Measurements from ENCODE around the gene PTPN12. TPM values are rescaled to one million over a fixed set of nuclear protein-coding genes. Genes with fewer than 3 reads are reported as not detected.
A peak's percentile ranks its signal among the peaks of the same experiment; 100 is the strongest.

PTPN12 gene
- total and polyA plus RNA-seq, 2 of the 4 experiments (the other 2 are of a cell fraction) = 24.7 to 31.0 TPM

DNA sequence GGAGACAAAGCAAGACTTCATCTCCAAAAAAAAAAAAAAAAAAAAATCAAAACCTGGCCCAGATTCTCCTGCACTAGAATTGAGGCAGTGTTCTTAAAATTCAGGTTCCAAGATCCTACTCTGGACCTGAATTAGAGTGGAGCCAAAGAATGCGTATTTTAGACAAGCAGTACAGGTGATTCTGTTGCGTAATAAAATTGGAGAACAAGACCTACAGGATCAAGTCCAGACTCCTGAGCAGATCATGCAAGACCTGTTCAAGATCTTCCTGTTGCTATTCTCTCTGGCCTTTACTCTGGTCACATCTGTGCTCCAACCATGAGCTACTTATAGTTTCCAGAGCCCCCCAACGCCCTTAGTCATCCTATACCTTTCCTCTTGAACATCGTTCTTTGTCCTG, 107.7 kb downstream of the PTPN12 start:
- H3K9me1 ChIP-seq (ENCODE audit: insufficient read depth, low read length) = no peaks in the 10 kb centered on the region
- no peak overlapping the region for H2AK9ac ChIP-seq (replicated peaks; ENCODE audit: low read depth, low read length, poor library complexity)
- H3K18ac ChIP-seq (ENCODE audit: low read depth, low read length) = no peak overlapping the region
- H3K14ac ChIP-seq (replicated peaks; ENCODE audit: low read depth, low read length) = no peak overlapping the region
- BruUV-seq (replicated peaks) = no TSS peak
- no peak overlapping the region for H2AK5ac ChIP-seq (ENCODE audit: low read depth, low read length)
- H3K27ac ChIP-seq (ENCODE audit: insufficient read depth, low read length) = no peak overlapping the region
- TF ChIP-seq CEBPB (IDR thresholded peaks at IDR 0.05; ENCODE audit: low read depth, low read length) (peak; percentile 81), CTCF (conservative IDR thresholded peaks at IDR 0.05; ENCODE audit: low read depth, low read length) (no peak), RAD21 (IDR thresholded peaks at IDR 0.05; ENCODE audit: low read length) (no peak)
- 100% methylated on average over 2 of the region's 4 CpGs; no CpG with 5 or more reads in 1 of the 2 experiments for WGBS, 2 experiments (ENCODE audit: extremely low coverage in 2 of 2, insufficient read length in 1 of 2)
- H3K4me2 ChIP-seq (ENCODE audit: low read depth, low read length) = no peak overlapping the region
- H3K9me3 ChIP-seq (ENCODE audit: control insufficient read depth, insufficient read depth, low read length) = no peaks in the 10 kb centered on the region
- H3K4ac ChIP-seq (ENCODE audit: low read depth, low read length) = no peak overlapping the region
- H3K23ac ChIP-seq (ENCODE audit: low read depth, low read length) = no peak overlapping the region
- H2BK15ac ChIP-seq (ENCODE audit: low read depth, low read length) = no peak overlapping the region
- no peak overlapping the region for H4K5ac ChIP-seq (ENCODE audit: low read depth, low read length)
- H3K79me1 ChIP-seq (ENCODE audit: low read depth in 1 of 2, low read length in 2 of 2) = peaks cover 8 to 16% of the 10 kb centered on the region in 2 experiments; a peak in 3 of 4 replicates
- no peak overlapping the region for H2BK20ac ChIP-seq (ENCODE audit: low read depth, low read length)
- H3K27me3 ChIP-seq (ENCODE audit: control insufficient read depth, insufficient read depth, low read length) = no peaks in the 10 kb centered on the region
- intact Hi-C loops (cut with micrococcal nuclease) (no loop called here), dilution Hi-C loops (cut with HindIII; ENCODE audit: low sequenced_read_pairs, unreplicated experiment) (no loop called here), in situ Hi-C loops (cut with MboI; ENCODE audit: low sequenced_read_pairs) (no loop called here)
- H4K20me1 ChIP-seq (ENCODE audit: insufficient read depth, low read length) = no peaks in the 10 kb centered on the region
- peaks cover 3% of the 10 kb centered on the region; the same call in 1 of the 2 replicates for H3K4me1 ChIP-seq (ENCODE audit: control insufficient read depth, insufficient read depth, low read length)
- no peak overlapping the region for H3K9ac ChIP-seq (ENCODE audit: low read depth, low read length)
- no peak overlapping the region for H2AFZ ChIP-seq (replicated peaks; ENCODE audit: low read length, poor library complexity)
- ATAC-seq (ENCODE audit: low read depth) (no peak), DNase-seq (no peak)
- POLR2A ChIA-PET (ENCODE audit: unreplicated experiment) = no interaction called here
- H4K91ac ChIP-seq (ENCODE audit: insufficient read depth, low read depth, low read length) = no peak overlapping the region
- CTCF ChIA-PET = no interaction called here
- no peak overlapping the region for H2BK5ac ChIP-seq (ENCODE audit: low read depth, low read length, poor library complexity, severe bottlenecking)
- no peak overlapping the region for H3K56ac ChIP-seq (ENCODE audit: extremely low read depth, insufficient read depth, low read length)
- H3K36me3 ChIP-seq (ENCODE audit: control insufficient read depth, insufficient read depth, low read length) = peaks cover 40% of the 10 kb centered on the region
- no peak overlapping the region for H3K4me3 ChIP-seq (ENCODE audit: insufficient read depth, low read depth, low read length)
- H4K8ac ChIP-seq (ENCODE audit: low read depth in 2 of 2, low read length in 2 of 2) = no peak overlapping the region
- H2BK120ac ChIP-seq (ENCODE audit: low read depth, low read length) = no peak overlapping the region

All from IMR-90 (cell line).